H1 (cell line): Measurements from ENCODE around the gene PSMB11. TPM values are rescaled to one million over a fixed set of nuclear protein-coding genes. Genes with fewer than 3 reads are reported as not detected.

Experiments used
- CTCF ChIA-PET: fragments of 300-600 bp; sonication (Branson Sonifier 250); formaldehyde crosslinking; loops from one replicate; lab custom pipeline; 2021; ENCODE audit not compliant: partially characterized antibody; lab: Charles Lee
- POLR2A ChIA-PET: fragments of 300-600 bp; sonication (Branson Sonifier 250); formaldehyde crosslinking; loops from one replicate; lab custom pipeline; 2021; ENCODE audit warnings: inconsistent platforms; ENCODE audit not compliant: partially characterized antibody; lab: Charles Lee
- DNase-seq, 2 experiments: peaks; one replicate each; pipeline versions ENCODE4 v3.0.0 to v3.0.0-alpha.2; 2010 to 2022; ENCODE audit warnings: low spot score in 2 of 2, low read depth in 1 of 2, mixed read lengths in 1 of 2
- FAIRE-seq: peaks from 2 replicates; lab custom pipeline; 2011; peaks lifted over from hg19 to GRCh38; lab: Jason Lieb, UNC
- H2AFZ ChIP-seq: 2 replicates; pipeline ENCODE4 v1.8.1; 2012; ENCODE audit warnings: low read length, inconsistent platforms
- H2AK5ac ChIP-seq: 2 replicates; pipeline ENCODE4 v1.6.1; 2013; ENCODE audit warnings: low read depth, low read length
- H2BK120ac ChIP-seq: replicated peaks from 2 replicates; pipeline ENCODE3; 2013; ENCODE audit warnings: low read depth, low read length, inconsistent platforms
- H2BK12ac ChIP-seq: 2 replicates; pipeline ENCODE4 v1.6.1; 2013; ENCODE audit warnings: low read depth, low read length
- H2BK15ac ChIP-seq: 2 replicates; pipeline ENCODE4 v1.6.1; 2013; ENCODE audit warnings: low read length
- H2BK20ac ChIP-seq: 2 replicates; pipeline ENCODE4 v1.6.1; 2013; ENCODE audit warnings: low read length
- H2BK5ac ChIP-seq: 2 replicates; pipeline ENCODE4 v1.6.1; 2013; ENCODE audit warnings: low read depth, low read length
- H3K14ac ChIP-seq: 2 replicates; pipeline ENCODE4 v1.6.1; 2013; ENCODE audit warnings: inconsistent platforms; ENCODE audit not compliant: insufficient read length
- H3K18ac ChIP-seq: 2 replicates; pipeline ENCODE4 v1.6.1; 2013; ENCODE audit warnings: low read length; ENCODE audit errors: extremely low read depth
- H3K23ac ChIP-seq: 2 replicates; pipeline ENCODE4 v1.6.1; 2013; ENCODE audit warnings: inconsistent platforms; ENCODE audit not compliant: insufficient read length
- H3K23me2 ChIP-seq: 2 replicates; pipeline ENCODE4 v1.6.1; 2013; ENCODE audit warnings: low read depth, low read length
- H3K27ac ChIP-seq: 2 replicates; pipeline ENCODE4 v1.6.1; 2011; ENCODE audit warnings: low read depth, low read length, inconsistent platforms
- H3K27me3 ChIP-seq, 4 experiments: replicated peaks in 1 of 4; 1 replicate in 1 of 4; 2 replicates in 3 of 4; pipeline versions ENCODE4 v1.6.1 to v1.8.1; 2011 to 2013; ENCODE audit warnings: low read length in 3 of 4, mild to moderate bottlenecking in 3 of 4, inconsistent platforms in 2 of 4, mixed read lengths in 2 of 4, moderate library complexity in 1 of 4; ENCODE audit not compliant: control insufficient read depth in 3 of 4, insufficient read depth in 3 of 4; ENCODE audit errors: extremely low read depth in 1 of 4
- H3K36me3 ChIP-seq, 4 experiments: 2 replicates each; pipeline versions ENCODE4 v1.6.1 to v1.8.1; 2011 to 2013; ENCODE audit warnings: mild to moderate bottlenecking in 4 of 4, low read length in 3 of 4, moderate library complexity in 2 of 4, control low read depth in 1 of 4, inconsistent platforms in 1 of 4; ENCODE audit not compliant: insufficient read depth in 4 of 4, control insufficient read depth in 2 of 4
- H3K4ac ChIP-seq: replicated peaks from 2 replicates; pipeline ENCODE3; 2013; ENCODE audit warnings: low read length, low read depth, mixed read lengths, inconsistent platforms; ENCODE audit not compliant: insufficient read length
- H3K4me1 ChIP-seq, 4 experiments: replicated peaks in 1 of 4; 1 replicate in 1 of 4; 2 replicates in 3 of 4; pipeline versions ENCODE4 v1.6.1 to v1.8.1; 2011 to 2013; ENCODE audit warnings: low read length in 3 of 4, inconsistent platforms in 2 of 4, mixed read lengths in 1 of 4; ENCODE audit not compliant: insufficient read depth in 4 of 4, control insufficient read depth in 3 of 4
- H3K4me2 ChIP-seq, 2 experiments: 2 replicates each; pipeline versions ENCODE4 v1.6.1 to v1.8.1; 2011 to 2013; ENCODE audit warnings: low read depth in 2 of 2, low read length in 2 of 2, control low read depth in 1 of 2, inconsistent platforms in 1 of 2, mild to moderate bottlenecking in 1 of 2; ENCODE audit not compliant: insufficient read depth in 1 of 2
- H3K4me3 ChIP-seq, 4 experiments: fragments of 200-600, 300-600 bp in 1 of 4; sonication (generic), shearing (Covaris generic), sonication (Bioruptor Twin) in 1 of 4; 2 replicates each; pipeline versions ENCODE4 v1.5.1 to v1.8.1; 2011 to 2016; ENCODE audit warnings: low read length in 4 of 4, low read depth in 3 of 4, control low read depth in 2 of 4, inconsistent platforms in 2 of 4, mild to moderate bottlenecking in 2 of 4, mixed read lengths in 1 of 4, moderate library complexity in 1 of 4; ENCODE audit not compliant: insufficient read depth in 2 of 4; ENCODE audit errors: extremely low read depth in 1 of 4
- H3K56ac ChIP-seq: replicated peaks from 2 replicates; pipeline ENCODE3; 2013; ENCODE audit warnings: low read depth, mild to moderate bottlenecking, mixed read lengths, low read length, inconsistent platforms; ENCODE audit not compliant: insufficient read length
- H3K79me1 ChIP-seq: 2 replicates; pipeline ENCODE4 v1.6.1; 2013; ENCODE audit warnings: low read depth, low read length, control low read depth
- H3K79me2 ChIP-seq, 2 experiments: 2 replicates each; pipeline versions ENCODE4 v1.6.1 to v1.8.1; 2012 to 2013; ENCODE audit warnings: low read length in 2 of 2, mild to moderate bottlenecking in 2 of 2, inconsistent platforms in 1 of 2; ENCODE audit not compliant: insufficient read depth in 2 of 2, control insufficient read depth in 1 of 2
- H3K9ac ChIP-seq, 4 experiments: replicated peaks in 1 of 4; 1 replicate in 1 of 4; 2 replicates in 3 of 4; pipeline versions ENCODE4 v1.6.1 to v1.8.1; 2011 to 2013; ENCODE audit warnings: low read depth in 3 of 4, low read length in 3 of 4, control low read depth in 2 of 4, mild to moderate bottlenecking in 2 of 4, moderate library complexity in 2 of 4, inconsistent platforms in 1 of 4; ENCODE audit errors: extremely low read depth in 1 of 4
- H3K9me3 ChIP-seq, 2 experiments: 2 replicates each; pipeline versions ENCODE4 v1.6.1 to v1.8.1; 2012 to 2013; ENCODE audit warnings: mild to moderate bottlenecking in 2 of 2, moderate library complexity in 2 of 2, control low read depth in 1 of 2, inconsistent platforms in 1 of 2, low read depth in 1 of 2, low read length in 1 of 2, mixed read lengths in 1 of 2; ENCODE audit not compliant: insufficient read depth in 2 of 2
- H4K20me1 ChIP-seq, 2 experiments: replicated peaks in 1 of 2; 2 replicates each; pipeline versions ENCODE3 to v1.8.1; 2011 to 2013; ENCODE audit warnings: inconsistent platforms in 2 of 2, low read length in 2 of 2, mild to moderate bottlenecking in 1 of 2; ENCODE audit not compliant: insufficient read depth in 2 of 2, control insufficient read depth in 1 of 2
- H4K5ac ChIP-seq: 2 replicates; pipeline ENCODE4 v1.6.1; 2013; ENCODE audit warnings: low read length, low read depth, mixed read lengths, inconsistent platforms; ENCODE audit not compliant: insufficient read length
- H4K8ac ChIP-seq: 2 replicates; pipeline ENCODE4 v1.8.0; 2013; ENCODE audit warnings: mild to moderate bottlenecking, moderate library complexity, low read length, inconsistent platforms; ENCODE audit not compliant: insufficient read depth; ENCODE audit errors: extremely low read depth
- H4K91ac ChIP-seq: replicated peaks from 2 replicates; pipeline ENCODE3; 2013; ENCODE audit warnings: low read length, mixed read lengths, inconsistent platforms; ENCODE audit not compliant: insufficient read length
- WGBS, 2 experiments: shearing (Covaris generic) in 1 of 2; methylation state at CpG; one replicate each; pipeline versions ENCODE4 v1.1.6 to v1.1.7; 2013 to 2015; ENCODE audit warnings: low lambda C conversion rate in 2 of 2, mixed read lengths in 2 of 2, inconsistent platforms in 1 of 2, low coverage in 1 of 2, missing lambda C conversion rate in 1 of 2; ENCODE audit not compliant: insufficient replicate concordance in 2 of 2, insufficient coverage in 1 of 2, insufficient read length in 1 of 2; ENCODE audit errors: extremely low coverage in 1 of 2, missing lambda C conversion rate in 1 of 2; 5-methylcytosine and 5-hydroxymethylcytosine counted together
- polyA plus RNA-seq, 7 experiments: library from polyadenylated mRNA; depleted of rRNA in 3 of 7; stranded (reverse) in 5 of 7; unstranded in 2 of 7; fragments of >200 nt in 5 of 7; fragments of 200-250 nt in 2 of 7; gene quantifications; 1 replicate in 5 of 7; 2 replicates in 1 of 7; 4 replicates in 1 of 7; pipeline versions ENCODE4 v1.2.1 to v1.2.3, GENCODE V29; 2011 to 2013; ENCODE audit warnings: missing spikeins in 2 of 7, mixed read lengths in 2 of 7
- total RNA-seq: library from RNA; stranded (reverse); fragmentation: NEBNext Ultra II Directional; extraction: Animal tissue kit (Norgen Biotek cat#: 25700); gene quantifications from 2 replicates; pipeline ENCODE4 v1.2.1, GENCODE V29; 2021

Gene PSMB11
- total and polyA plus RNA-seq, 2 of the 8 experiments (the other 6 are each of a cell fraction or from before 2014, with no cell fraction given): not detected

DNA sequence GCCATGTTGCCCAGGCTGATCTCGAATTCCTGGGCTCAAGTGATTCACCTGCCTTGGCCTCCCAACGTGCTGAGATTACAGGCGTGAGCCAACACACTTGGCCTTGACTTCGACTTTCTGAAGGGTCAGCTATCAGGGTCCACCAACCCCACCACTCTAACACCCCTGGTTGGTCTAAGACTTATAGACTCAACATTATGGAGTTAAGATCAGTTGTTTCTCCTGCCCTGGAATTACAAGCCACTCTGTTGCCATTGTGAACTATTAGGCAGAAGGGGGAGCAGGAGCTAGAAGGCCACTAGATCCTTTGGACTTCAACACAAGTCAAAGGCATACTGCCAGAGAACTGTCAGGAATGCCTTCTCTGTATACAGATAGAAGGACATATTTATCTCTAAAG lies 1.9 kb upstream of the PSMB11 start:
- Histone ChIP-seq H3K4me3 (no peak overlapping the region), H4K91ac (no peak overlapping the region), H3K27ac (no peak overlapping the region), H3K4me1 (0 out of 7 replicates have a peak, but pooled peaks cover 0 to 4% (median 0%) of the 10 kb centered on the region in 4 experiments), H3K9me3 (no peaks in the 10 kb centered on the region), H3K56ac (no peak overlapping the region), H2BK12ac (no peak overlapping the region), H3K79me1 (no peaks in the 10 kb centered on the region; the same call in 1 of the 2 replicates), H3K9ac (no peak overlapping the region), H2BK20ac (no peak overlapping the region), H3K23ac (no peak overlapping the region), H3K36me3 (no peaks in the 10 kb centered on the region), H4K20me1 (no peaks in the 10 kb centered on the region), H4K8ac (no peak overlapping the region), H3K79me2 (no peaks in the 10 kb centered on the region), H2BK120ac (no peak overlapping the region), H3K18ac (no peak overlapping the region), H3K27me3 (no peaks in the 10 kb centered on the region), H2AK5ac (no peak overlapping the region), H2BK15ac (no peak overlapping the region), H3K23me2 (no peaks in the 10 kb centered on the region), H4K5ac (no peak overlapping the region), H3K14ac (no peak overlapping the region), H2AFZ (no peak overlapping the region), H2BK5ac (no peak overlapping the region), H3K4ac (no peak overlapping the region), H3K4me2 (no peak overlapping the region)
- DNase-seq (no peak), FAIRE-seq (no peak)
- 85% methylated on average over 4 of the region's 4 CpGs; no CpG with 5 or more reads in 1 of the 2 experiments for WGBS, 2 experiments
- CTCF ChIA-PET: interaction anchor here (0.8 to 29.2 kb wide), 10 partner anchors 11 to 110 kb away, joined by 3 to 785 read pairs (median 5); partner anchors contain the start of gene AJUBA
- POLR2A ChIA-PET: interaction anchor here (0.6 to 2.4 kb wide), 9 partner anchors 9 to 83 kb away, joined by 3 to 8 read pairs (median 4); partner anchors contain the start of genes ACIN1 and HAUS4
